Stimulated activated CD4-positive, alpha-beta T cell treated with anti-CD3 and anti-CD28 coated beads, Interleukin-12 subunit alpha, Interleukin-12 subunit beta, amount 100 ng/mL, for 48 hours (primary cell): ENCODE measurements around the gene SERGEF.

ENCODE experiments used
- DNase-seq, 3 donors: peaks; one replicate each; pipeline ENCODE4 v3.0.0-alpha.2; 2020; ENCODE audit warnings: low read depth in 2 of 3, low spot score in 1 of 3

The SERGEF gene

DNA sequence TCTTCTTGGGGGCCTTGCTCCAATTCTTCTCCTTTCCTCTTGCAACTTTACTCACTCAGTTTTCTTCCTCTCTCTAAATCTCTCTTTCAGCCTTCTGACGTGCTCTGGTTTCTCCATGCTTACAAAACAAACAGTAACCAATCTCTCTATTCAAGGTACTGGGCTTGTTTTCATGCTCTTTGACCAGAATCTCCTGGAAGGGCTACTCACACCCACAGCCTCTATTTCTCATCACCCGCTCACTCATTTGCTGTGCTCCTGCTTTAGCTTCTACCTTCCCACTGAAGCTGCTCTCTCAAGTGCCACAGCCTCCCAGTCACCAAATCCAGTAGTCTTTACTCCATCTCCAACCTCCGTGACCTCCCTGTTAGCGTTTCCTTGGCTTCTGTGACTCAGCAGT, 60.4 kb downstream of the SERGEF start:
- no peak for DNase-seq

GRCh38 chr11:17951685-17952388, 61.0 kb downstream of the SERGEF start:
- DNase-seq, result no peak

GRCh38 chr11:17950644-17951043, 62.2 kb downstream of the SERGEF start:
- no peak for DNase-seq

GRCh38 chr11:17948296-17948695, 64.6 kb downstream of the SERGEF start:
- no peak for DNase-seq

DNA sequence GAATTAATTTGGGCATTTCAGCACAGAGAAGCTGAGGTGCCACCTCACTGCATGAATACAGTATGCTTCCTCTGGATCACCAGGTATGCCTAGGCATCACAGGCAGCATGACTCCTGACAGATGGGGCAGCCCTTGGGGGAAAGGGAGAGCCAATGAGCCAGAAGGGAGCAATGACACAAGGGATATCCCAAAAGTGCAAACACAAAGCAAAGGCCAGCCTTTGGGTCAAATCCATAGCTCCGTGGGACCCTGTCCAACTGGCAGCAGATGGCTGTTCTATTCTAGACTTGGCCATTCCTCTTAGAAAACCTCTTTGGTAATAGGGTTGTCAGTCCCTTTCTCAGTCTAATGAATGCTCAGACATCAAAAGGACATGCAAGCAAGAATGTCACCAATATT, 73.3 kb downstream of the SERGEF start:
- no peak for DNase-seq

- DNase-seq, result no peak
Observed at GRCh38 chr11:17936790-17937189, 76.1 kb downstream of the SERGEF start.

- no peak for DNase-seq
Observed at GRCh38 chr11:17934194-17934593, 78.7 kb downstream of the SERGEF start.

DNA sequence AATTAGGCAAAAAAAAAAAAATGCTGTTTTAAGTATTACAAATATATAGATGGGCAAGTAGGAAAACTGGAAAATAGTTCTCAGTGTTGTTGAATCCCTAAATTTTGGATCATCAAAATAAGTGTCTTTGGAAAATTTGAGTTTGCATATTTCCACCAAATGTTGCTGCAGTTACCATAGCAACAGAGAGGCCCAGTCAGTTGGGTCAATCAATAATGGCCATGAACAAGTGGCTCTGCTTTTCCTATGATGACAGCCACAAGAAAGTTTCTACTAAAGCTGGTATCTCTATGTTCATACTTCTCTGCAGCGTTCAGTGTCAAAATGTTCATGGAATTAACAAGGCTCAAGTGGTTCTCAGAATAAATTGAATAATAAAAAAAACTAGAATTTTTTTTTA, 79.1 kb downstream of the SERGEF start:
- no peak for DNase-seq

- DNase-seq, result no peak
Observed at GRCh38 chr11:17932472-17932871, 80.4 kb downstream of the SERGEF start.

DNA sequence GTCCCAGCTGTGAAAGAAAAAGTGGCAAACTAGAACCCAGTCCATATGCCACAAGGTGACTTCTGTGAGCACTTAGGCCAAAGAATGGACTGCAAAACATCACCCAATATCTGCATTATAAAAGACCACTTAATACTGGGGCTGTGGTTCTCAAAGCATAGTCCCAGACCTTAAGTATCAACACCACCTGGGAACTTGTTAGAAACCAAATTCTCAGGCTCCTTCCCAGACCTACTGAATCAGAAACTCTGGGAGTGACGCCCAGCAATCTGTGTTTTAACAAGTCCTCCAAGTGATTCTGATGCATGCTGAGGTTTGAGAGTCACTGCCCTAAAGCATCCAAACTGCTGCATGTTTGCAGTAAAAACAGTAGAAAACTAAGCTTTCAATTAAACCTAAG, 81.3 kb downstream of the SERGEF start:
- no peak for DNase-seq

- DNase-seq, result no peak
Observed at GRCh38 chr11:17930544-17931125, 82.2 kb downstream of the SERGEF start.

DNA sequence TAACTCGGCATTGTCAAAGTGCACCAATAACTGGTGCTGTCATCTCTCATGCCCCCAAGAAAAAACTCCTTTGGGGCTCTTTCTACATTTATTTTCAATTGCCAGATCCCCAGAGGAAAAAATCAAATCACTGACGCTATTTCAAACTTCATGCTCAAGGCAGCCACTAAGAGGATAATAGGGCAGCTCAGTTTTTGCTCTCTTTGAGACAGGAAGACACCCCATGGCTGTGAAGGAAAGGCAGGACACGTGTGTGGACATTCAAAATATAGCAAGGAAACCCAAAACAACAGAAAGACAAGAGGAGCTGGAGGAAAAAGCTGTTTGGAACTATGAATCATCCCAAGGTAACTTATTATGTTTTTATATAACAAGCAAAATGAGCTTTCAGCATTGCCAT, 83.7 kb downstream of the SERGEF start:
- DNase-seq, result no peak

- no peak for DNase-seq
Observed at GRCh38 chr11:17927681-17928343, 85.0 kb downstream of the SERGEF start.

DNA sequence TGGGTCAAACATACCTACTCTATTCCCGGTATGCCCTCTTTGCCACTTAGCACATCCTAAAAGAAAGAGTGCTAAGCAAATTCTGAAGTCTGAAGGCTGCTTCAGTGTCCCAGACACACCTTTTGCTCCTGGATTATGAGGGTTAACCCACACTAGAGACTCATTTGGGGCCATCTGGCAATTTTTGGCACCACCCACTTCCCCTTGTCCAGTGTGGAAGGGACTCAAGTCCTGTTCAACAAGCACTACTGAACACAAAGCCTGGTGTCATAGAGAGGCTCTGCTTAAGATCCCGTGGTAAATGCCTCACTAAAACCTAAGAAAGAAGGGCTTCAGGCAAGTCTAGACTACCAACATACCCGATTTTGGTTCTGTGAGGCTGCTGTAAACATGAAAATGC, 85.8 kb downstream of the SERGEF start:
- DNase-seq, result no peak

DNA sequence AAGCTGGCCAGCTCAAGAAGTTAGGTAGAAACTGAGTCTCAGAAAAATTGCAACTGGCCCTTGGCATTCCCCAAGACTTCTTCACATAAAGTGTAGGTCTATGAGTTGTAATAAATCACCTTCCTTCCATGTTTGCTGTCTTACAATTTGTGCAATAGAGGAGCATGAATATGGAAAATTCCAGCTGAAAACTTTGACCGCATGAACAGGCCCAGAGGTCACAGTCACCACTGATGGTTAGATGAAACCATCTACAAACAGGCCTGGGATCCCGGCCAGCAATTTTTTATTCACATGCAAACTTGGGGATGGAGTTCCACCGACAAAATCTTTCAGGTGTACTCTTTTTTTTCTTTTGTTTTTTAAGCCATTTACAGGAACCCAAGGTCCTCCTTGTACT, 88.1 kb downstream of the SERGEF start:
- no peak for DNase-seq

DNA sequence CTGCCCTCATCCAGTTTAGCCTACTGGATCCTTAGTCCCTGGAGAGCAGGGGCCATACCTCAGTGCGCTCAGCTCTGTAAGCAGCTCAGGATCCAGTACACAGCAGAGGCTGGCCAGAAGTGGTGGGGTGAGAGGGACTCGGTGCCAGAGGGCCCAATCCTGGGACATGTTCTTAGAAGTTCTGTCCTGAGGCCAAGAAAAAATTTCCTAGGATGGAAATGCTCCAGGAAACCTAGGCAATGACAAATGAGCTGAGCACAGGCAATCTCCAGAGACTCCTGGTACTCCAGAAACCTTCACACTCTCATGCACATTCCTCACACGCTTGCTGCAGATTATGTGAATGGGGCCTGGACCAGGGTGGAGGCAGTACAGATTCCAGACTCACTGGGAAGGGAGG, 89.6 kb downstream of the SERGEF start:
- DNase-seq, result no peak

- DNase-seq, result no peak
Observed at GRCh38 chr11:17922416-17922788, 90.4 kb downstream of the SERGEF start.

DNA sequence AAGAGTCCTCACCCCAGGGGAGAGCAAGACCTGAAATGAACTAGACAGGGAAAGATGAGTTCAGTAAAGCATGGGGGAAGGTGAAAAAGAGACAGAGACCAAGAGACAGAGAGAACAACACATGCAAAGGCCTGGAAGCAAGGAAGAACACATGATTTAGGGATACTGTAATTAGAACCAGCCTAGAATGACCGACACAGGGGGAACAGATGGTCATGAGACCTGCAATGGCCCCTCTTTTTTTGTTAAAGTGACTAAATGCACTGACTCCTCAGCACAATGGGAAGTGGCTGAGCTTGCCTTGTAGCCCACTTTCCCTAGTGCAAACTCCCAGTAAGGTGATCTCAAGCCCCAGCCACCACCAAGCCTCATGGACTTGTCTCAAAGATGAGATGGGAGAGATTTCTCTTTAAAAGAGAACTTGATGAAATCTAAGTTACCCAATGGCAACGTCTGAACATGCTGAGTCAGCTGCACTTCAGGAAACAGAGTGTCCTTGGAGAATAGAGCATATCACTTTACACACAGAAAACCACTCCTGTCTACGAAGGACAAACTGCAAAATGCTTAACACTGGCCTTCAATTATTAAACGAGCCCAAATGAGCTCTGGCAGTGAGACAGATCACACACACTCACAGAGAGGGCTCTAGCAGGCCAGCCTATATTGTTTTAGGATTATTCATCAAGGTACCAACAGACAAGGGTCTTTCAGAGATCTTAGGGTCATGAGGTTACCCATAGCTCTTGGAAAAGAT, 91.0 kb downstream of the SERGEF start:
- DNase-seq, result no peak

DNA sequence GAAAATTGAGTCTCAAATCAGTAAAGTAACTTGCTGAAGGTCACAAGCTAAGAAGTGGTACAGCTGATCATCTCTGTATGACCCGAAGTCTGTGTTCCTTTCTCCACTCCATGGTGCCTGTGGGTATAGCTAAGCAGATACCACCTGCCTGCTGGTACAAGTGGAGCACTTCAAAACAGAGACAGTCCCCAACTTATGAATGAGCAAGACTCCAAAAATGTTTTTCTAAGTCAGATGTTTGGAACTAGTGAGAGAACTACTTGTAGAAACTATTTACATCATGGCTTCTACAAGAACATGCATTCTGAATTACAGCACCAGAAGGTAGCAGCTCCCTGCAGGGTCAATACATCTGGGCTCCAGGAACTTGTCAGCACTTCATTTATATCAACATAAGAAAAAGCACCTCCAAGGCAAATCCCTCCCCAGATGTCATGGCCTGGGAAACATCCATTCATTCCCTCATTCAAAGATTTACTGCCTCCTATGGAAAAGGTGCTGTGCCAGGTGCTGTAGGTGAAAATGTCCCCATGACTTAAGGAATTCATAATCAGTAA, 94.7 kb downstream of the SERGEF start:
- no peak for DNase-seq

DNA sequence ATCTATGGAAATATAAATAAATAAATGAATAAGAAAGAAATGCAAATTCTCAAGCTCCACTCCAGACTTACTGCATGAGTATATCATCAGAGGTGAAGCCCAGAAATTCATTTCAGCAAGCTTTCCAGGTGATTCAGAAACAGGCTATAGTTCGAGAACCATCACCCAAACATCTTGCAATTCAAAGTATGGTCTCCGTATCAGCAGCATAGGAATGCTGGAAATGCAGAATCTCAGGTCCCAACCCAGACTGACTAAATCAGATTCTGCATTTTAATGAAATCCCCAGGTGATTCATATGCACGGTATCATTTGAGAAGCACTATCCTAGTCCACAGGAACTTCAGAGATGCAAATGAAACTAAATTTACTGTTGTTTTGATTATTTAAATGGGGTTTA, 95.3 kb downstream of the SERGEF start:
- no peak for DNase-seq

DNA sequence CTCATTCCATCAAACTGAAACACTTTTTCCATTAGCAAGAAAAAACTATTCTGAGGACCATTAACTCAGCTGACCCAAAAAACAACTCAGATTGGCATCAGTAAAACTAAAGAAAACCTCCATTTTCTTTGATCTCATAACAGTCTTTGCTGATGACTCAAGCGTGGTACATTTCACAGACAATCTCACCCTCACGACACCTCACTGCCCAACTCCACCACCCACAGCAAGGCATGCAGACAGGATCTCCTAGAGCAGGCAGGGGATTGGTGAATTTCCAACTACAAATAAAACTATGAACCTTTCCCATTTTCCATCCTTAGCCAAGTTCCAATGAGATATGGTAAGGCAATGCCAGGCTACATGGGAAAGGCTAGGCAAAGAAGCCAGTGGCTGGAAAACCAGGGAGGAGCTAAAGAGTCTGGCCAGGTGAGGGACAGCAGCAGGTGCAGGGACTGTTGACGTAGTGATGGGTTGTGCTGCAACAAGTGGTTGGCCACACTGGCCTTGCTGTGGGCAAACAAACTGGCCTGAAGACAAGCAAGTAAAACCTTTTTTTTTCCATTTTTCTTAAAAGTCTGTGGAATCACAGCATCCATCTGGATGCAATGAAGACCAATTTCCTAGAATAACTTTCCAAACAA, 97.2 kb downstream of the SERGEF start:
- DNase-seq, result no peak
